ENCODE data around the gene ADGRB3. TPM values are rescaled to one million over a fixed set of nuclear protein-coding genes. Genes with fewer than 3 reads are reported as not detected.

ADGRB3 gene
- total RNA-seq, 2 experiments from 2014 or later = not detected

- Histone ChIP-seq H3K4me2 (ENCODE audit: low read length) (no peak overlapping the region), H3K4me1 (ENCODE audit: insufficient read depth, low read length, poor library complexity, severe bottlenecking) (no peaks in the 10 kb centered on the region), H3K9me3 (ENCODE audit: low read length) (no peaks in the 10 kb centered on the region), H3K79me2 (ENCODE audit: insufficient read depth, low read depth, low read length) (no peaks in the 10 kb centered on the region), H3K9me2 (ENCODE audit: insufficient read depth, low read length) (no peaks in the 10 kb centered on the region), H3K36me3 (ENCODE audit: insufficient read depth, low read length) (no peaks in the 10 kb centered on the region), H2AFZ (ENCODE audit: low read length) (no peak overlapping the region), H3K27ac (ENCODE audit: low read depth, low read length, poor library complexity, severe bottlenecking) (no peak overlapping the region), H3K4me3 (ENCODE audit: low read depth, low read length, poor library complexity, severe bottlenecking) (no peak overlapping the region), H4K20me1 (ENCODE audit: insufficient read depth, low read length) (no peaks in the 10 kb centered on the region)
- POLR2A ChIA-PET = no interaction called here
- intact Hi-C loops (cut with micrococcal nuclease; ENCODE audit: unreplicated experiment) = no loop called here
- CTCF ChIA-PET (ENCODE audit: unreplicated experiment) = no interaction called here
- BruUV-seq (replicated peaks) = no TSS peak
- TF ChIP-seq EZH2phosphoT487 (IDR thresholded peaks at IDR 0.05; ENCODE audit: borderline replicate concordance, low read depth, low read length) (no peak), CTCF (conservative IDR thresholded peaks at IDR 0.05; ENCODE audit: low read length) (no peak)
- no peak for DNase-seq (ENCODE audit: low spot score)
Measured at GRCh38 chr6:69026243-69026642, 391.2 kb downstream of the ADGRB3 start.

- ChIA-PET POLR2A (no interaction called here), CTCF (ENCODE audit: unreplicated experiment) (no interaction called here)
- TF ChIP-seq EZH2phosphoT487 (IDR thresholded peaks at IDR 0.05; ENCODE audit: borderline replicate concordance, low read depth, low read length) (no peak), CTCF (conservative IDR thresholded peaks at IDR 0.05; ENCODE audit: low read length) (no peak)
- no peaks in the 10 kb centered on the region for H3K79me2 ChIP-seq (ENCODE audit: insufficient read depth, low read depth, low read length)
- intact Hi-C loops (cut with micrococcal nuclease; ENCODE audit: unreplicated experiment) = no loop called here
- H3K36me3 ChIP-seq (ENCODE audit: insufficient read depth, low read length) = no peaks in the 10 kb centered on the region
- no peaks in the 10 kb centered on the region for H3K9me2 ChIP-seq (ENCODE audit: insufficient read depth, low read length)
- no peak overlapping the region for H3K4me2 ChIP-seq (ENCODE audit: low read length)
- H3K4me3 ChIP-seq (ENCODE audit: low read depth, low read length, poor library complexity, severe bottlenecking) = no peak overlapping the region
- BruUV-seq (replicated peaks) = no TSS peak
- H3K4me1 ChIP-seq (ENCODE audit: insufficient read depth, low read length, poor library complexity, severe bottlenecking) = no peaks in the 10 kb centered on the region
- no peak for DNase-seq (ENCODE audit: low spot score)
- H4K20me1 ChIP-seq (ENCODE audit: insufficient read depth, low read length) = no peaks in the 10 kb centered on the region
- H3K9me3 ChIP-seq (ENCODE audit: low read length) = no peaks in the 10 kb centered on the region
- no peak overlapping the region for H2AFZ ChIP-seq (ENCODE audit: low read length)
- no peak overlapping the region for H3K27ac ChIP-seq (ENCODE audit: low read depth, low read length, poor library complexity, severe bottlenecking)
Measured at GRCh38 chr6:69026715-69027114, 391.6 kb downstream of the ADGRB3 start.

- Histone ChIP-seq H3K4me2 (ENCODE audit: low read length) (no peak overlapping the region), H3K4me1 (ENCODE audit: insufficient read depth, low read length, poor library complexity, severe bottlenecking) (no peaks in the 10 kb centered on the region), H3K4me3 (ENCODE audit: low read depth, low read length, poor library complexity, severe bottlenecking) (no peak overlapping the region), H3K79me2 (ENCODE audit: insufficient read depth, low read depth, low read length) (no peaks in the 10 kb centered on the region), H3K9me2 (ENCODE audit: insufficient read depth, low read length) (no peaks in the 10 kb centered on the region), H3K27ac (ENCODE audit: low read depth, low read length, poor library complexity, severe bottlenecking) (no peak overlapping the region), H3K9me3 (ENCODE audit: low read length) (no peaks in the 10 kb centered on the region), H3K36me3 (ENCODE audit: insufficient read depth, low read length) (no peaks in the 10 kb centered on the region), H2AFZ (ENCODE audit: low read length) (no peak overlapping the region), H4K20me1 (ENCODE audit: insufficient read depth, low read length) (no peaks in the 10 kb centered on the region)
- BruUV-seq (replicated peaks) = no TSS peak
- CTCF ChIA-PET (ENCODE audit: unreplicated experiment) = no interaction called here
- POLR2A ChIA-PET = no interaction called here
- intact Hi-C loops (cut with micrococcal nuclease; ENCODE audit: unreplicated experiment) = no loop called here
- TF ChIP-seq EZH2phosphoT487 (IDR thresholded peaks at IDR 0.05; ENCODE audit: borderline replicate concordance, low read depth, low read length) (no peak), CTCF (conservative IDR thresholded peaks at IDR 0.05; ENCODE audit: low read length) (no peak)
- DNase-seq (ENCODE audit: low spot score) = no peak
Measured at GRCh38 chr6:69027861-69028260, 392.8 kb downstream of the ADGRB3 start.

All from OCI-LY7 (cell line).